Memory B cell (primary cell): ENCODE measurements around the gene CAMK2D.
"Not testable (repeated sequence)": the region's sequence is repeated elsewhere in the genome, so short reads cannot be mapped to it uniquely, and the experiment has no call there.

Source experiments
- ATAC-seq: fragments of 150-1000 bp; cut with Tn5 transposase; 2 replicates; pipeline ENCODE4 v1.10.0; 2021; ENCODE audit warnings: low read depth, mild to moderate bottlenecking, moderate library complexity
- DNase-seq, 2 donors: peaks; one replicate each; pipeline ENCODE4 v3.0.0; 2022; ENCODE audit warnings: low spot score in 2 of 2
- H3K27ac Mint-ChIP-seq: one replicate; pipeline ENCODE4 v1.8.0; 2022; ENCODE audit warnings: mild to moderate bottlenecking, moderate library complexity, mixed read lengths
- H3K27me3 Mint-ChIP-seq: one replicate; pipeline ENCODE4 v1.8.0; 2022; ENCODE audit warnings: mixed read lengths
- H3K36me3 Mint-ChIP-seq: one replicate; pipeline ENCODE4 v1.8.0; 2022; ENCODE audit warnings: mild to moderate bottlenecking, mixed read lengths
- H3K4me1 Mint-ChIP-seq: one replicate; pipeline ENCODE4 v1.8.0; 2022; ENCODE audit warnings: mixed read lengths
- H3K4me3 Mint-ChIP-seq: one replicate; pipeline ENCODE4 v1.8.0; 2022; ENCODE audit warnings: mild to moderate bottlenecking, moderate library complexity, mixed read lengths
- H3K9me3 Mint-ChIP-seq: one replicate; pipeline ENCODE4 v1.8.0; 2022; ENCODE audit warnings: mixed read lengths

CAMK2D gene

DNA sequence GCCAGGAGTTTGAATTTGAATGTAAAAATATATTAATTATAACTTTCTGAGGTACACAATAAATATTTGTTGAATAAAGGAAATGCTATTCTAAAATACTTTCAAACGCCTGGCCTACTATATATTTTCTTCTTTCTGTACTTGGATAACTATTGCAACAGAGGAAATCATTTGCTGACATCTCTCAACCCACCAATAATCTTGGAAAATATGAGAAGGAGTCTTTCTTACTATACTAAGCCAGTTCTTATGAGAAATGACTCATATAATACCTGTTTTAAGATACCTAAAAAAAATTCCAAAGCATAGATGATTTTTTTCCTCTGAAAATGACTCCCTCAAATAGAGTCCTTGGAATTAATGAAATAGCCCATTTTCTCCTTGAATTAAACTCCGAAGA, 64.1 kb downstream of the CAMK2D start:
- Mint-ChIP-seq H3K9me3 (peaks cover 2% of the 10 kb centered on the region), H3K27me3 (no peaks in the 10 kb centered on the region), H3K4me1 (peaks cover 17% of the 10 kb centered on the region), H3K36me3 (peaks cover 2% of the 10 kb centered on the region), H3K4me3 (no peak overlapping the region), H3K27ac (no peak overlapping the region)
- no peak for ATAC-seq
- no peak for DNase-seq

GRCh38 chr4:113695328-113696169, 66.0 kb downstream of the CAMK2D start:
- no peak for ATAC-seq
- Mint-ChIP-seq H3K4me3 (no peak overlapping the region), H3K27ac (no peak overlapping the region), H3K36me3 (no peaks in the 10 kb centered on the region), H3K4me1 (peaks cover 10% of the 10 kb centered on the region), H3K9me3 (no peaks in the 10 kb centered on the region), H3K27me3 (no peaks in the 10 kb centered on the region)
- no peak for DNase-seq

- Mint-ChIP-seq H3K27me3 (no peaks in the 10 kb centered on the region), H3K36me3 (peaks cover 4% of the 10 kb centered on the region), H3K27ac (no peak overlapping the region), H3K4me1 (peaks cover 13% of the 10 kb centered on the region), H3K4me3 (no peak overlapping the region), H3K9me3 (no peaks in the 10 kb centered on the region)
- no peak for ATAC-seq
- no peak for DNase-seq
Measured at GRCh38 chr4:113694008-113694407, 67.5 kb downstream of the CAMK2D start.

GRCh38 chr4:113692809-113693411, 68.6 kb downstream of the CAMK2D start:
- DNase-seq (peak in 1 of 2 donors; percentile 9), ATAC-seq (peak; percentile 96)
- peak overlapping the region; percentile 18 for H3K4me3 Mint-ChIP-seq
- peaks cover 10% of the 10 kb centered on the region for H3K36me3 Mint-ChIP-seq
- peaks cover 18% of the 10 kb centered on the region for H3K4me1 Mint-ChIP-seq
- H3K9me3 Mint-ChIP-seq, result no peaks in the 10 kb centered on the region
- no peak overlapping the region for H3K27ac Mint-ChIP-seq
- H3K27me3 Mint-ChIP-seq, result no peaks in the 10 kb centered on the region

GRCh38 chr4:113691676-113692075, 69.9 kb downstream of the CAMK2D start:
- DNase-seq, result no peak
- H3K27me3 Mint-ChIP-seq, result no peaks in the 10 kb centered on the region
- H3K36me3 Mint-ChIP-seq, result peaks cover 13% of the 10 kb centered on the region
- H3K4me1 Mint-ChIP-seq, result peaks cover 22% of the 10 kb centered on the region
- H3K4me3 Mint-ChIP-seq, result no peak overlapping the region
- no peak overlapping the region for H3K27ac Mint-ChIP-seq
- H3K9me3 Mint-ChIP-seq, result no peaks in the 10 kb centered on the region
- ATAC-seq, result no peak

DNA sequence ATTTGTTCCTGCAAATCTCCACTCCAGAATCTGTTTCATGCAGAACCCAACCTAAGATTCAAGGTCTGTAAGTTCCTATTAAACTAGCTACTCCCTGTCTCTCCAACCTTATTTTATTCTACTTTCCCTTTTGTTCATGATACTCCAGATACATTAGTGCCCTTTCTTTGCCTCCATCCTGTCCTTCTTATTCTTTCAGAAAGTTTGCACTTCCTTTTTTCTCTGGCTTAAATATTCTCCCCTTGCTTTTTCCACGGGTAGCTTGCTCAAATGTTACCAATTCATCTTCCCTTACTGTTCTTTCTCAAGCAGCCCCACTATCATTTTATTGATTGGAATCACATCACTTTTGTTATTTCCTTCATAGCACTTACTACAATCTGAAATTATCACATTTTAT, 72.1 kb downstream of the CAMK2D start:
- no peak for ATAC-seq
- no peak for DNase-seq
- no peaks in the 10 kb centered on the region for H3K27me3 Mint-ChIP-seq
- no peaks in the 10 kb centered on the region for H3K9me3 Mint-ChIP-seq
- H3K4me1 Mint-ChIP-seq, result peaks cover 26% of the 10 kb centered on the region
- H3K4me3 Mint-ChIP-seq, result no peak overlapping the region
- H3K27ac Mint-ChIP-seq, result no peak overlapping the region
- H3K36me3 Mint-ChIP-seq, result peaks cover 13% of the 10 kb centered on the region

DNA sequence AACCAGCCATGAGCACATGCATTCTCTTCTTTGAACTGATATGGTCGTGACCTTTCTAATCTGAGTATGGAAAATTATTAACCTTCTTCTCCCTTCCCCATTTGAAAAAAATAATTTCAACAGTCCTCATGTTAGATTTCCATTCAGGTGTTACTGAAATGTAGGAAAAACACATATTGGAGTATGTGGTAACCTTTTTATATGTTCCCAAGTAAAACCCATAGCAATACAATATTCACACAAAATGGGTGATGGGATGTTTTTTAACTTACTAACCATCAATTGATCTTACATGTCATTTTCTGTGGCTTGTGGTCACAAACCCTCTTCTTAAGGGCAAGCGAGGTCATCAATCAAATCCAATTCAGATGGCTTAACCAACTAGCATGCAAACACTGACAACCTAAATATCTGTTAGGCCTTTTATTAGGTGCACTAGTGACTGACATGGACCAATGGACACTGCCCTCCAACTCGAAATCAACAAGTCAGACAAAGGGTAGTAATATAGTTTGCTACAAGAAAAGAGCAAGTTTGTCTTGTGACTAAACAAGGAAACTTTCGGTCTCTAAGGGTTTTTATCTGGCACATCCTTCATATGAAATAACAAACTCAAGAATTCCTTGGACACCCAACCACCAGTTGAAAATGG, 74.3 kb downstream of the CAMK2D start:
- Mint-ChIP-seq H3K27me3 (no peaks in the 10 kb centered on the region), H3K4me3 (no peak overlapping the region), H3K27ac (no peak overlapping the region), H3K9me3 (no peaks in the 10 kb centered on the region), H3K36me3 (peaks cover 13% of the 10 kb centered on the region), H3K4me1 (peaks cover 29% of the 10 kb centered on the region)
- ATAC-seq, result no peak
- DNase-seq, result no peak

DNA sequence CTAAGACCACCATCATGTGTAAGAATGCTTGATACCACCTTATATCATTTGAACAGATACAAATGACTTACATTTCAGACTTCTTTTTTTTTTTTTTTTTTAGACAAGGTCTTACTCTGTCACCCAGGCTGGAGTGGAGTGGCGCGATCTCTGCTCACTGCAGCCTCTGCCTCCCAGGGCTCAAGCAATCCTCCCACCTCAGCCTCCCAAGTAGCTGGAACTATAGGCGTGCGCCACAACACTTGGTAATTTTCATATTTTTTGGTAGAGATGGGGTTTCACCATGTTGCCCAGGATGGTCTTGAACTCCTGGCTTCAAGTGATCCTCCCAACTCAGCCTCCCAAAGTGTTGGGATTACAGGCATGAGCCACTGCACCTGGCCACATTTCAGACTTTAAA, 76.4 kb downstream of the CAMK2D start:
- H3K4me1 Mint-ChIP-seq, result peaks cover 31% of the 10 kb centered on the region
- not testable (repeated sequence) for H3K27ac Mint-ChIP-seq, H3K9me3 Mint-ChIP-seq, DNase-seq, H3K4me3 Mint-ChIP-seq, H3K27me3 Mint-ChIP-seq, ATAC-seq
- peaks cover 17% of the 10 kb centered on the region for H3K36me3 Mint-ChIP-seq

GRCh38 chr4:113684534-113685091, 76.9 kb downstream of the CAMK2D start:
- DNase-seq (no peak), ATAC-seq (no peak)
- H3K9me3 Mint-ChIP-seq, result peaks cover 3% of the 10 kb centered on the region
- H3K27me3 Mint-ChIP-seq, result no peaks in the 10 kb centered on the region
- peaks cover 18% of the 10 kb centered on the region for H3K36me3 Mint-ChIP-seq
- H3K27ac Mint-ChIP-seq, result no peak overlapping the region
- H3K4me1 Mint-ChIP-seq, result peaks cover 30% of the 10 kb centered on the region
- H3K4me3 Mint-ChIP-seq, result no peak overlapping the region

DNA sequence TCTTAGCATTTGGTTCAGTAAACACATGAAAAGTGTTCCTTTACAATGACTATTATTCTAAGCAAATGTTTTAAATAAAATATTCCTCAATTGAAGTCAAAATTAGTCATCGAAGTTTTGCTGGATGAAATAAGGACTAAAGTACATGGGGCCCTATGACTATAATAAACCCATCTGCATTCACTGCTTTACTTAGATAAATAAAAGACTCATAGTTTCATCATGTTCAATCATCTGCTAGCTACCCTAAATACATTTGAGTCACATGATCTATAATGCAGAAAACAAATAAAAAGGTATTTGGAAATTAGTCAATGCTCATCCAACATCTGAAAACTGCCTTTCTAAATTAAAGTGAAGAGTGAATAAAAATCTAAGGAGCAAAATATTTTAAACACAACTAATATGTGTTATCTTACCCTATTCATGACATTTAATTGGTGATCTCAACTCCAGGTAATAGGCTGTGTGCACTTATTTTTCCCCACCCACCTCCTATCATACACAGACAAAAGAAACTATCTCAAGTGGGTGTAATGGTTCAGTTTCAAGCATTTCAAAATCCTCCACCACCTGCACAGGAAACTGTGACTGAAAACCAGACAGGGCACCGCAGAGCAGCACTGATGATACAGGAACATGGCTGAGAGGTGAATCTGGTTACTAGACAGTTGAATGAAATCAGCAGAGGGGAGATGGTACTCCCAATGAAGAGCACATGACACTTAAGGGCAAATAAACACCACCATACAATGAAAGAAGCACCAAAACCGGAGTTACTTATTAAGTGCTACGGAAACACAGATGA, 78.6 kb downstream of the CAMK2D start:
- Mint-ChIP-seq H3K27ac (peak overlapping the region; percentile 67), H3K36me3 (peaks cover 9% of the 10 kb centered on the region), H3K9me3 (peaks cover 3% of the 10 kb centered on the region), H3K27me3 (no peaks in the 10 kb centered on the region), H3K4me1 (peaks cover 21% of the 10 kb centered on the region), H3K4me3 (peak overlapping the region; percentile 37)
- ATAC-seq, result peak; percentile 97
- DNase-seq, result peak; percentile 20 to 45

DNA sequence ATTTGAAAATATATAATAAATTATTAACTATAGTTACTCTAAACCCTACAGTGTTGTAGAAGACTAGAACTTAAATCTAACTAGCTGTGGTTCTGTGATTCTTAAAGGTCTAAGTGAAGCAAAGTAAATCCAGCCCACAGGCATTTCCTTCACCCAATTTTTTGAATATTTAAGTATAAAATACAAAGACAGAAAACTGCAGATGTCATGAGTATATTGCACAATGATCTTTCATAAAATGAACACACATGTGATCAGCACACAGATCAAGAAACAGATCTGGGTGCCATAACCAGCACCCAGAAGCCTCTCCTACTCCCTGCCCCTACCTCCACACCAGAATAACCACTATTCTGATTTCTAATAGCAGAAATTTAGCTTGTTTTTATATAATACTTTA, 82.9 kb downstream of the CAMK2D start:
- H3K36me3 Mint-ChIP-seq, result peaks cover 5% of the 10 kb centered on the region
- H3K27me3 Mint-ChIP-seq, result no peaks in the 10 kb centered on the region
- peaks cover 3% of the 10 kb centered on the region for H3K9me3 Mint-ChIP-seq
- ATAC-seq (no peak), DNase-seq (no peak)
- peaks cover 25% of the 10 kb centered on the region for H3K4me1 Mint-ChIP-seq
- H3K27ac Mint-ChIP-seq, result no peak overlapping the region
- no peak overlapping the region for H3K4me3 Mint-ChIP-seq

GRCh38 chr4:113677325-113677724, 84.2 kb downstream of the CAMK2D start:
- ATAC-seq (peak; percentile 88), DNase-seq (no peak)
- Mint-ChIP-seq H3K36me3 (peaks cover 5% of the 10 kb centered on the region), H3K27ac (peak overlapping the region; percentile 73), H3K4me3 (peak overlapping the region; percentile 64), H3K9me3 (peaks cover 3% of the 10 kb centered on the region), H3K27me3 (no peaks in the 10 kb centered on the region), H3K4me1 (peaks cover 22% of the 10 kb centered on the region)
